Activated CD8-positive, alpha-beta memory T cell treated with anti-CD3 and anti-CD28 coated beads, Interleukin-2, amount 50 U/mL, for 1 hour (primary cell): ENCODE data around the gene PCDH10.
"Not testable (repeated sequence)": the region's sequence is repeated elsewhere in the genome, so short reads cannot be mapped to it uniquely, and the experiment has no call there.

Experiments used
- DNase-seq: peaks from one replicate; pipeline ENCODE4 v3.0.0-alpha.2; 2020; ENCODE audit errors: extremely low read depth

The PCDH10 gene

DNA sequence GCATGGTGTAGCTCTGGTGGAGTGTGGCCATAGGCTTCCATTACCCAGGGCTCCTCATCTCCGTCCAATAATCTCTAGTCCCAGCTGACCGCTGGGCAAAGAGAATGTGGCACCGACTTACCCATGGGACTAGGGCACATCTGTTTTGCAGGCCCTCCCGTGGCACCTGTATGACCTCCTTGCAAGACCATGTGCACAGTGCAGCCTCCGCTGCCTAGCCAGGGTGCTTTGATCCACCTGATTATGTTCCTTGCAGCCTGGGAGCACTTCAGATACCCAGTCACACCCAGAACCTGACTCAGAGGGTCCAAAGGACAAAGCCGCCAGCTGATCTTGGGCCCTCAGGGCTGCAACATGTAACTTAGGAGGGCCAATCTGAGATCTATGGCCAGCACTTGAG, 84.8 kb downstream of the PCDH10 start:
- DNase-seq: no peak

DNA sequence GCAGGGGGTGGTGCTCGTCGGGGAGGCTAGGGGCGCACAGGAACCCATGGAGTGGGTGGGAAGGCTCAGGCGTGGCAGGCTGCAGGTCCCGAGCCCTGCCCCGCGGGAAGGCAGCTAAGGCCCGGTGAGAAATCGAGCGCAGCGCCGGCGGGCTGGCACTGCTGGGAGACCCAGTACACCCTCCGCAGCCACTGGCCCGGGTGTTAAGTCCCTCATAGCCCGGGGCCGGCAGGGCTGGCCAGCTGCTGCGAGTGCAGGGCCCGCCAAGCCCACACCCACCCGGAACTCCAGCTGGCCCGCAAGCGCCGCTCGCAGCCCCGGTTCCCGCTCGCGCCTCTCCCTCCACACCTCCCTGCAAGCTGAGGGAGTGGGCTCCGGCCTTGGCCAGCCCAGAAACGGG, 91.4 kb downstream of the PCDH10 start:
- not testable (repeated sequence) for DNase-seq
